PC-3 (cell line): ENCODE data around the gene MATN4.

Experiments
- CTCF ChIP-seq: fragments of 300-600 bp; sonication (generic); conservative IDR thresholded peaks from 2 replicates; pipeline ENCODE4 v1.5.1; 2017; ENCODE audit warnings: antibody characterized with exemption, low read depth, mild to moderate bottlenecking, low read length
- EZH2 ChIP-seq: fragments of 300-600 bp; sonication (generic); IDR thresholded peaks from one replicate; pipeline ENCODE4 v1.6.1; 2017; ENCODE audit warnings: antibody characterized with exemption, mild to moderate bottlenecking, low read length; ENCODE audit not compliant: unreplicated experiment

DNA sequence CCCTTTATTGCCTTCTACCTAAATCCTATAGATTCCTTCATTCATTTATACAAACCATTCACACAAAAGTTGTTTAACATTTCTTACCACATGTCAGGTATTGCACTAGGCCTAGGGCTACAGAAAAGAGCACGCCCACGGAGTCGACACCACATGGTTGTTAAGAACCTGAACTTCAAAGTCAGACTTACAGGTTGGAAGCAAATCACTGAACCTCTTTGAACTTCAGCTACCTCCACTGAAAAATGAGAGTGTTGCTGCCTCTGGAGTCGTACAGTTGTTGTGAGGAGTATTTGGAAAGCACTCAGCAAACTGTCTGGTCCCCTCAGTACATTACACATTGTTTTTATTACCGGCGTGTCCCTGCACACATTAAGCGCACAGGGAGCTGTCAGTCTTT is 50.4 kb downstream of the MATN4 start:
- no peak for TF ChIP-seq CTCF
- no peak for TF ChIP-seq EZH2
